Endothelial cell (in vitro differentiated cells): ENCODE data around the gene FEM1A. TPM values are rescaled to one million over a fixed set of nuclear protein-coding genes. Genes with fewer than 3 reads are reported as not detected.
"Not testable (repeated sequence)": the region's sequence is repeated elsewhere in the genome, so short reads cannot be mapped to it uniquely, and the experiment has no call there.

Experiments
- DNase-seq: peaks from one replicate; pipeline ENCODE4 v3.0.0; 2021; ENCODE audit warnings: low spot score
- H3K27ac Mint-ChIP-seq: one replicate; pipeline ENCODE4 v1.8.0; 2021; ENCODE audit warnings: mixed read lengths, inconsistent platforms; ENCODE audit not compliant: unreplicated experiment
- H3K27me3 Mint-ChIP-seq: one replicate; pipeline ENCODE4 v1.8.0; 2021; ENCODE audit warnings: mild to moderate bottlenecking, moderate library complexity, mixed read lengths, inconsistent platforms; ENCODE audit not compliant: unreplicated experiment
- H3K36me3 Mint-ChIP-seq: one replicate; pipeline ENCODE4 v1.8.0; 2021; ENCODE audit warnings: mild to moderate bottlenecking, low read depth, mixed read lengths, inconsistent platforms; ENCODE audit not compliant: unreplicated experiment
- H3K4me1 Mint-ChIP-seq: one replicate; pipeline ENCODE4 v1.8.0; 2021; ENCODE audit warnings: mild to moderate bottlenecking, mixed read lengths, inconsistent platforms; ENCODE audit not compliant: unreplicated experiment
- H3K4me3 Mint-ChIP-seq: one replicate; pipeline ENCODE4 v1.8.0; 2021; ENCODE audit warnings: mild to moderate bottlenecking, mixed read lengths, inconsistent platforms; ENCODE audit not compliant: unreplicated experiment
- H3K9me3 Mint-ChIP-seq: one replicate; pipeline ENCODE4 v1.8.0; 2021; ENCODE audit warnings: mixed read lengths, inconsistent platforms; ENCODE audit not compliant: unreplicated experiment
- total RNA-seq: library from RNA; stranded (reverse); fragmentation: NEBNext Ultra II Directional; extraction: Animal tissue kit (Norgen Biotek cat#: 25700); gene quantifications from one replicate; pipeline ENCODE4 v1.2.1, GENCODE V29; 2021; ENCODE audit not compliant: unreplicated experiment
- TF ChIP-seq, protein P1 (sequence below): fragments of 200-600 bp; sonication (generic); IDR thresholded peaks from one replicate; pipeline ENCODE4 v1.5.0; 2021; ENCODE audit warnings: antibody characterized with exemption; ENCODE audit not compliant: unreplicated experiment

FEM1A gene
- total RNA-seq, 1 donor from 2014 or later: 12.0 TPM

DNA sequence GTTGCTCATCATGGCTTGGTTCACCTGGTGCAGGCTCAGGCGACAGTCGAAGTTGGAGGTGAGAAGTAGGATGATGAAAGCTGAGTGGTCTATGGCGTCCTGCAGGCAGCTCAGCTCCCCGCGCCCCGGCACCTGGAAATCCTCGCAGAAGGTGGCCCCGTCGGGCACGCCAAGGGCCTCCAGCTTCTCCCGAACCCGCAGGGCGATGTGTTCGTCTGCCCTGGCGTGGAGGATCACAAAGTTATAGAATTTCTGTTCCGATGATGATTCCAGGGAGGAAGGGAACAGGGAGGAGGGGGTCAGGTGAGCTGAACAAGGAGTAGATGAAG is 25.4 kb downstream of the FEM1A start:
- peaks cover 2% of the 10 kb centered on the region for H3K4me1 Mint-ChIP-seq
- peaks cover 3% of the 10 kb centered on the region for H3K27me3 Mint-ChIP-seq
- TF ChIP-seq, protein P1, sequence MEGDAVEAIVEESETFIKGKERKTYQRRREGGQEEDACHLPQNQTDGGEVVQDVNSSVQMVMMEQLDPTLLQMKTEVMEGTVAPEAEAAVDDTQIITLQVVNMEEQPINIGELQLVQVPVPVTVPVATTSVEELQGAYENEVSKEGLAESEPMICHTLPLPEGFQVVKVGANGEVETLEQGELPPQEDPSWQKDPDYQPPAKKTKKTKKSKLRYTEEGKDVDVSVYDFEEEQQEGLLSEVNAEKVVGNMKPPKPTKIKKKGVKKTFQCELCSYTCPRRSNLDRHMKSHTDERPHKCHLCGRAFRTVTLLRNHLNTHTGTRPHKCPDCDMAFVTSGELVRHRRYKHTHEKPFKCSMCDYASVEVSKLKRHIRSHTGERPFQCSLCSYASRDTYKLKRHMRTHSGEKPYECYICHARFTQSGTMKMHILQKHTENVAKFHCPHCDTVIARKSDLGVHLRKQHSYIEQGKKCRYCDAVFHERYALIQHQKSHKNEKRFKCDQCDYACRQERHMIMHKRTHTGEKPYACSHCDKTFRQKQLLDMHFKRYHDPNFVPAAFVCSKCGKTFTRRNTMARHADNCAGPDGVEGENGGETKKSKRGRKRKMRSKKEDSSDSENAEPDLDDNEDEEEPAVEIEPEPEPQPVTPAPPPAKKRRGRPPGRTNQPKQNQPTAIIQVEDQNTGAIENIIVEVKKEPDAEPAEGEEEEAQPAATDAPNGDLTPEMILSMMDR: no peak
- H3K36me3 Mint-ChIP-seq: no peaks in the 10 kb centered on the region
- no peaks in the 10 kb centered on the region for H3K9me3 Mint-ChIP-seq
- no peak overlapping the region for H3K27ac Mint-ChIP-seq
- no peak overlapping the region for H3K4me3 Mint-ChIP-seq
- DNase-seq: no peak

DNA sequence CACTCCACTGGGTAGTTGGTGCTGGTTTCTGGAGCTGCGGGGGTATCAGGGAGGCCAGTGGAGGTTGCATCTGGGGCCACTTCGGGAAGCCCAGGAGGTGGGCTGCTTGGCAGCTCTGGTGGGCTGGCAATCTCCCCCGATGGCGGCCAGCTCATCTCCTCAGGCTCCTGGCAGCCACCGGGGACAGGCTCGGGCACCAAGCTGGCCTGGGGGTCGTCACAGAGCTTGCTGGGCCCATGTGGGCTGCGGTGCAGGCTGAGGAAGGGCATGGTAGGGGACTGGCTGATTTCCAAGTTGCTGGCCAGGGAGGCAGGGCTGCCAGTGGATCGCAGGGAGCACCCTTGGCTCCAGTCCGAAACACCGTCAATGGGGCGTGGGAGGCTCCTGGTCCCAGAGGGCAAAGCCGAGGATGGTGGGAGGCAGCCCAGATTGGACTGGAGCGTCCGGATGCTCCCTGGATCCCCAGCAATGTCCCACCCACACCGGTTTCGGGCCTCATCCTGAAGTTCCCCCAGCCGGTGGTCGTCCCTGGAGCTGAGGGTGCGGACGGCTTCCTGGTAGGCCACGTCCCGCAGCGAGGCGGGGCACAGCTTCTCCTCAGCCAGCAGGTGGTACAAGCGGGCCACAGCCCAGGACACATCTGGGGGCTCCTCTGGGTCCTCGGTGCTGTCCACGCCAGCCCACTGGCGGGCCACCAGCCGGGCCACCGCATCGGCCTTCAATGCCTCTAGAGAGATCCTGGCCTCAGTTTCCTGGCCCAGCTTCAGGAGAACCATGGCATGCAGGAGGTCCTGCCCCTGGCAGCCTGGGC is 26.1 kb downstream of the FEM1A start:
- Mint-ChIP-seq H3K4me3 (no peak overlapping the region), H3K27ac (no peak overlapping the region), H3K36me3 (no peaks in the 10 kb centered on the region), H3K27me3 (peaks cover 3% of the 10 kb centered on the region), H3K9me3 (no peaks in the 10 kb centered on the region), H3K4me1 (peaks cover 2% of the 10 kb centered on the region)
- no peak for DNase-seq
- TF ChIP-seq, protein P1: no peak

DNA sequence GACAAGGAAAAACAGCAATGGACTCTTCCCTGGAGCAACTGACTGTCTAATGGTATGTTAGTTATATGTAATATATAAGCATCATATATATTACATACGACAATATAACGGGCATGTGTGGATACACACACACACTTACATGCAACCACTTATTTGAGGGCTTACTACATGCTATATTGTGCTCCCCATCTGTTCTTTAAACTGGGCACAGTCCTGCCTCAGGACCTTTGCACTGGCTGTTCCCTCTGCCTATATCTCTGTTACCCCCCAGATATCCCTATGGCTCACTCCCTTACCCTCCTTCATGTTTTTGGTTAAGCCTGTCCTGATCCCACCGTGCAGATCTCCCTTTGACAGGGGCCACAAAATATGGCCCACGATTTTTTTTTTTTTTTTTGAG is 29.7 kb downstream of the FEM1A start:
- Mint-ChIP-seq H3K36me3 (no peaks in the 10 kb centered on the region), H3K27me3 (peaks cover 2% of the 10 kb centered on the region), H3K4me1 (no peaks in the 10 kb centered on the region), H3K4me3 (no peak overlapping the region), H3K9me3 (no peaks in the 10 kb centered on the region), H3K27ac (no peak overlapping the region)
- TF ChIP-seq, protein P1: no peak
- no peak for DNase-seq

- H3K4me1 Mint-ChIP-seq, H3K9me3 Mint-ChIP-seq, DNase-seq, H3K27me3 Mint-ChIP-seq, H3K36me3 Mint-ChIP-seq, H3K4me3 Mint-ChIP-seq, H3K27ac Mint-ChIP-seq: not testable (repeated sequence)
Observed at GRCh38 chr19:4822354-4822753, 30.8 kb downstream of the FEM1A start.

- TF ChIP-seq, protein P1: no peak
- Mint-ChIP-seq H3K36me3 (no peaks in the 10 kb centered on the region), H3K27ac (no peak overlapping the region), H3K4me3 (no peak overlapping the region), H3K4me1 (no peaks in the 10 kb centered on the region), H3K9me3 (no peaks in the 10 kb centered on the region), H3K27me3 (peaks cover 2% of the 10 kb centered on the region)
- DNase-seq: no peak
Observed at GRCh38 chr19:4823577-4823976, 32.0 kb downstream of the FEM1A start.
